ENCODE data around the gene BCR. TPM values are rescaled to one million over a fixed set of nuclear protein-coding genes. Genes with fewer than 3 reads are reported as not detected.

The BCR gene
- total and polyA plus RNA-seq, 2 donors from 2014 or later = 45.0 to 97.7 TPM

DNA sequence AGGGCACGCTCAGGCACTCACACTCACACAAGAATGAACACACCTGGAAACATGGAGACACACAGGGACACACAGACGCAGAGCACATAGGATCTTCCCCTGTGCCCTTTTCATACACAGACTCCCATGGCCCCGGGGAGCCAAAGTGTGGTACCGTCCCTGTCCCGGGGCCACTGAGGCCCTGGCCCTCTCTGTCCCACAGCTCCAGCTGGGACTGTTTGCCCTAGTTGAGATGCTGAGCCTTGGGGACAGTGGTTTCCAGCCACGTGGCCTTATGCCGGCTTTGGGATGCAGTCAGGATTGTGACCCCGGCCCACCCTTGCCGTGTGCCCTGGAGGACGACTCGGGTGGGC lies 100.7 kb downstream of the BCR start:
- FAIRE-seq = no peak
- TF ChIP-seq, protein P1, sequence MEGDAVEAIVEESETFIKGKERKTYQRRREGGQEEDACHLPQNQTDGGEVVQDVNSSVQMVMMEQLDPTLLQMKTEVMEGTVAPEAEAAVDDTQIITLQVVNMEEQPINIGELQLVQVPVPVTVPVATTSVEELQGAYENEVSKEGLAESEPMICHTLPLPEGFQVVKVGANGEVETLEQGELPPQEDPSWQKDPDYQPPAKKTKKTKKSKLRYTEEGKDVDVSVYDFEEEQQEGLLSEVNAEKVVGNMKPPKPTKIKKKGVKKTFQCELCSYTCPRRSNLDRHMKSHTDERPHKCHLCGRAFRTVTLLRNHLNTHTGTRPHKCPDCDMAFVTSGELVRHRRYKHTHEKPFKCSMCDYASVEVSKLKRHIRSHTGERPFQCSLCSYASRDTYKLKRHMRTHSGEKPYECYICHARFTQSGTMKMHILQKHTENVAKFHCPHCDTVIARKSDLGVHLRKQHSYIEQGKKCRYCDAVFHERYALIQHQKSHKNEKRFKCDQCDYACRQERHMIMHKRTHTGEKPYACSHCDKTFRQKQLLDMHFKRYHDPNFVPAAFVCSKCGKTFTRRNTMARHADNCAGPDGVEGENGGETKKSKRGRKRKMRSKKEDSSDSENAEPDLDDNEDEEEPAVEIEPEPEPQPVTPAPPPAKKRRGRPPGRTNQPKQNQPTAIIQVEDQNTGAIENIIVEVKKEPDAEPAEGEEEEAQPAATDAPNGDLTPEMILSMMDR (IDR thresholded peaks at IDR 0.05; ENCODE audit: borderline replicate concordance, extremely low read depth, insufficient read depth) = no peak
- no peak for DNase-seq
- Histone ChIP-seq H3K9me3 (ENCODE audit: control insufficient read depth in 2 of 3, insufficient read depth in 1 of 3, low read length in 3 of 3) (no peaks in the 10 kb centered on the region), H3K27me3 (ENCODE audit: control insufficient read depth, insufficient read depth, low read length) (no peaks in the 10 kb centered on the region), H3K4me1 (ENCODE audit: control insufficient read depth in 2 of 3, insufficient read depth in 2 of 3, low read depth in 1 of 3, low read length in 3 of 3) (peaks cover 0 to 16% (median 7%) of the 10 kb centered on the region in 3 donors), H3K4me3 (ENCODE audit: low read length in 3 of 3) (no peak overlapping the region), H3K27ac (ENCODE audit: low read depth in 2 of 2, low read length in 2 of 2) (peak overlapping the region; percentile 47 to 63), H3K9ac (ENCODE audit: low read length in 3 of 3) (peak overlapping the region in 1 of 3 donors; percentile 61), H3K36me3 (ENCODE audit: control insufficient read depth in 2 of 3, insufficient read depth in 3 of 3, low read length in 3 of 3) (peaks cover 0 to 30% (median 18%) of the 10 kb centered on the region in 3 donors)
- intact Hi-C loops (cut with DNase I) = loop anchor here (5.0 kb wide), 1 partner anchor 104 kb away; no protein-coding TSS in a partner anchor

DNA sequence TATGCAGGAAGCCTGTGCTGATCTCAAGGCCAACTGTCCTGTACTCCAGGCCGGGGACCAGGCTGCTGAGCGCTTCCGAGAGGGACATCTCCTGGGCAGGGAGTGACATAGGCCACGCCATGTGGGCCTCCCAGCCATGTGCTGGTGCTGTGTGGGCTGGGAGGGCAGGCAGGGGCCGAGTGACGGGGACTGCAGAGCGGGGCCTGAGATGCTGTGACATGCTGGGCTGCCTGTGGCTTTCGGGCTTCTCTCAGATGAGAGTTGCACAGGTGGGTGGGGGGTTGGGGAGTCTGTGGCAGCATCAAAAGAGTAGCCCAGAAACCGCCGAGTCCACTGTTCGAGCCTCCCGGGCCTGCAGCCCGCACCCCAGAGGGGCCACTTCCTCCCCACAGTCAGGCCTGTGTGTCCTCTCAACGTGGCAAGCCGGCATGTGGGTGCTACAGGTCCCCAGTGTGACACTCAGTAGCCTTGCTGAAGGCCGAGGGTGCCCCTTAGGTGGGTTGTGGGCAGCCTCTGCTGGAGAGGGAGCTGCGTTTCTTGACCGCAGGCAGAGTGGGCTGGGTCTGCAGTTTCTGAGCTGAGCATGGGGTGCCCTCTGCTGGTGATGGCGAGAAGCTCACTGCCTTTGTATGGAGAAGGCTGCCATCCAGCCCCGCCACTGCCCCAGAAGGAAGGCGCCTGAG lies 101.2 kb downstream of the BCR start:
- Histone ChIP-seq H3K9ac (ENCODE audit: low read length in 3 of 3) (peak overlapping the region in 1 of 3 donors; percentile 61), H3K9me3 (ENCODE audit: control insufficient read depth in 2 of 3, insufficient read depth in 1 of 3, low read length in 3 of 3) (no peaks in the 10 kb centered on the region), H3K27me3 (ENCODE audit: control insufficient read depth, insufficient read depth, low read length) (no peaks in the 10 kb centered on the region), H3K4me3 (ENCODE audit: low read length in 3 of 3) (no peak overlapping the region), H3K4me1 (ENCODE audit: control insufficient read depth in 2 of 3, insufficient read depth in 2 of 3, low read depth in 1 of 3, low read length in 3 of 3) (peaks cover 0 to 16% (median 7%) of the 10 kb centered on the region in 3 donors), H3K27ac (ENCODE audit: low read depth in 2 of 2, low read length in 2 of 2) (peak overlapping the region; percentile 57 to 63), H3K36me3 (ENCODE audit: control insufficient read depth in 2 of 3, insufficient read depth in 3 of 3, low read length in 3 of 3) (peaks cover 0 to 30% (median 21%) of the 10 kb centered on the region in 3 donors)
- intact Hi-C loops (cut with DNase I) = loop anchor here (5.0 kb wide), 1 partner anchor 104 kb away; no protein-coding TSS in a partner anchor
- no peak for FAIRE-seq
- TF ChIP-seq, protein P1 (IDR thresholded peaks at IDR 0.05; ENCODE audit: borderline replicate concordance, extremely low read depth, insufficient read depth) = peak; percentile 95
- peak; percentile 90 to 94 (median 91) for DNase-seq

DNA sequence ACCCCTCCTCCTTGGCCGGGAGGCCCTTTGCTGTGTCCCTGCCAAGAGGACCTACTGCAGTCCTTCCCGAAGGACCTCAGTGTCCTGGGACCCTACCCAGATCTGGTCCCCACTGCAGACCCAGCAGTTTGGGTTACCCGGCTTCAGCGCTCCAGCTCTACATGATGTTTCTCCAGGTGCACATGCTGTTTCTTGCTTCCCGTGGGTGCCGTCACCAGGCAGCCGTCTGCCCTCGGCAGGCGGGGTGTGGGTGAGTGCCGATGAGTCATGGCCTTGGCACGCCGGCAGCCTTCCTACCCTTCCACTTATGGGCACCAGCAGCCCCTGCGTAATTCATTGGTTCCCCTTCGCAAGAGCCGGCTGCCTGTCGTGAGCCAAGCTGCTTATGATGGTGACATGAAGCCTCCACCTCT lies 101.8 kb downstream of the BCR start:
- TF ChIP-seq, protein P1 (IDR thresholded peaks at IDR 0.05; ENCODE audit: borderline replicate concordance, extremely low read depth, insufficient read depth) = no peak
- Histone ChIP-seq H3K9me3 (ENCODE audit: control insufficient read depth in 2 of 3, insufficient read depth in 1 of 3, low read length in 3 of 3) (no peaks in the 10 kb centered on the region), H3K4me3 (ENCODE audit: low read length in 3 of 3) (no peak overlapping the region), H3K36me3 (ENCODE audit: control insufficient read depth in 2 of 3, insufficient read depth in 3 of 3, low read length in 3 of 3) (peaks cover 0 to 31% (median 23%) of the 10 kb centered on the region in 3 donors), H3K27me3 (ENCODE audit: control insufficient read depth, insufficient read depth, low read length) (no peaks in the 10 kb centered on the region), H3K9ac (ENCODE audit: low read length in 3 of 3) (peak overlapping the region in 1 of 3 donors; percentile 61), H3K4me1 (ENCODE audit: control insufficient read depth in 2 of 3, insufficient read depth in 2 of 3, low read depth in 1 of 3, low read length in 3 of 3) (peaks cover 0 to 16% (median 7%) of the 10 kb centered on the region in 3 donors), H3K27ac (ENCODE audit: low read depth in 2 of 2, low read length in 2 of 2) (peak overlapping the region; percentile 23 to 26)
- DNase-seq (peak in 1 of 5 donors; percentile 96), FAIRE-seq (no peak)
- intact Hi-C loops (cut with DNase I) = loop anchor here (5.0 kb wide), 1 partner anchor 105 kb away; no protein-coding TSS in a partner anchor
